Ammon's horn (tissue), 1 donor: ENCODE results near the gene PID1.

Experiments used
- DNase-seq: peaks from one replicate; pipeline ENCODE4 v3.0.0-alpha.2; 2016; ENCODE audit warnings: low spot score

PID1 gene

DNA sequence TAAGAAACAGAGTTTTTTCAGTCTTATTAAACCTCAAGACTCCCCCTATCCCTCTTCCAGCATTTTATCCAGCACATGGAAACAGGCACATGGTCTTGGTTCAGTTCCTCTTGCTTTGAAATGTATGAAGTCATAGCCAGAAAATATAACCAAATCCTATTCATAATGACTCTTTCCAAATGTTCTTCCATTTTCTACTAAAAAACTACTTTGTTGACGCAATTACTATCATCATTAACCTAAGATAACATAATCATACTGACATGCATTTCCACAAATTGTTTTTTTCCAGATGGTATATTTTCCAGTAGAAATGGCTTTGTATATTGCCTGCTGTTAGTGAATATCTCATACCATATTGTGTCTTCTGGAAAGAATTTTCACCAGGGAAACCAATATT is 261.3 kb downstream of the PID1 start:
- DNase-seq: no peak

DNA sequence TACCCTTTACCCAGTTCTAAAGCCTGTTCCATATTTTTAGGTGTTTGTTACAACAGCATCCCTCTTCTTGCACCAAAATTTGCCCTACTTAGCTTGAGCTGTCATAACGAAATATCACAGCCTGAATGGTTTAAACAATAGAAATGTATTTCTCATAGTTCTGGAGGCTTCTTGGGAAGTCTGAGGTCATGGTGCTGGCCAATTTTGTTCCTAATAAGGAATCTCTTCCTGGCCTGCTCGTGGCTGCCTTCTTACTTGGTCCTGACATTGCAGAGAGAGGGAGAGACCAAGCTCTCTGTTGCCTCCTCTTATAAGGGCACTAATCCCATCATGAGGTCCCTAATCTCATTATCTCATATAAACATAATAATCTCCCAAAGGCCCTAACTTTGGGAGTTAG is 267.8 kb downstream of the PID1 start:
- DNase-seq: no peak

DNA sequence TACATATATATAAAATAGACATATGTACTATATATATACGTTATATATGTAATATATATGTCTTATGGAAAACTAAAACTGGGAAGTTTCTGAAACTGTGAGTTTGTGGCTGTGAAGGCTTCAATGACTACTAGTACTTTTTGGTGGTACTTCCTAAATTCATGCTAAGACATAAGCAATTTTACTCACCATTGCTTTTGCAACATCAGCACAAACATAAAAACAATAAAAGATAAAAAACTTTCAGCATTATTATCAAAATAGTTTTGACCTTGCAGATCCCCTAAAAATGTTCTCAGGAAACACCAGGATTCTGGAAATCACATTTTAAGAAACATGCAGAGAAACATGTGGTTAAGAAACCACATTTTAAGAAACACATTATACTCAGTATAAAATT is 269.9 kb downstream of the PID1 start:
- no peak for DNase-seq

DNA sequence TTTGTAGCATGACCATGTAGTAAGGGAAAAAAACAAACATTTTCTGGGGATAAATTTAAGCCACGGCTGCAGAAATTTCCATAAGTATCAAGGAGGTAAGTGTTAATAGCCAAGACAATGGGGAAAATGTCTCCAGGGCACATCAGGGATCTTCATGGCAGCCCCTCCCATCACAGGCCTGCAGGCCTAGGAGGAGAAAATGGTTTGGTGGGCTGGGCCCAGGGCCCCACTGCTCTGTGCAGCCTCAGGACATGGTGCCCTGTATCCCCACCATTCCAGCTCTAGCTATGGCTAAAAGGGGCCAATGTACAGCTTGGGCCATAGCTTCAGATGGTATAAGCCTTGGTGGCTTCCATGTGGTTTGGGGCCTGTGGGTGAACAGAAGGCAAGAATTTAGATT is 271.8 kb downstream of the PID1 start:
- no peak for DNase-seq

DNA sequence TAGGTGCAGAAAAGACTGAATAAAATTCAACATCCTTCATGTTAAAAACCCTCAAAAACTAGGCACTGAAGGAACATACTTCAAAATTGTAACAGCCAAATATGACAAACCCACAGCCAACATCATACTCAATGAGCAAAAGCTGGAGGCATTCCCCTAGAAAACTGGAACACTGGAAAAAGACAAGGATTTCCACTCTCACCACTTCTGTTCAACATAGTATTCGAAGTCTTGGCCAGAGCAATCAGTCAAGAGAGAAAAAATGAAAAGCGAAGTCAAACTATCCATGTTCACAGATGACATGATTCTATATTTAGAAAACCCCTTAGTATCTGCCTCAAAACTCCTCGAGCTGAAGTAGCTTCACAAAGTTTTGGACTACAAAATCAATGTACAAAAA is 282.3 kb downstream of the PID1 start:
- no peak for DNase-seq

DNA sequence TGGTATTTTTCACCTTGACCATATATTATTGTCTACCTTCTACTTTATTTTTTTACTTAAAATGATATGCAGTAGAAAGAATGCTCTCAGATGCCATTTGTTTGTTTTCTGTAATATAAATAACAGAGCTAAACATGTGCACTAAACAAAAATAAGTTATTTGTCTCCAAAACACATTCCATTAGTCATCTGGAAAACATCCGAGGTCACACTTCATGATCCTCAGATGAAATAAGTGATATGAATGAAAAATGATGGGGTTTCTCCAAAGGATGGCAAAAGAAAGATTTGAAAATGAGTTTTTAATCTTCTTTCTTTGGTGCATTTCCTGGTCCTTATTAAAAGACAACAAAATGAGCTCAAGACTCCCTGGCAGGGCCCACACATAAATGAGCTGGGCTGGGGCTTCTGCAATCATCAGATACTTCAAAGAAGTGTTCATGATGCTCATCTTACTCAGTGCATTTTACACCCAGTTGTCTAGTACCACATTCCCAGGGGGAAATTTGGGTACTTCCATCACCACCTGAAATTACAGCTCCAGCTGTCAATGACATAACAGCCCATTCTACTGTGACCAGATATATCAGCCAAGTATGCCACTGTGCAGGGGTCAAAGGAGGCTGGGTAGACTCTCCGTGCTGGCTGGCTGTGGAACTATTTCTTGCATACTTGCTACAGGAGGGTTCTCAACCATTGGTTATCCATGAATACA is 283.5 kb downstream of the PID1 start:
- DNase-seq: no peak

DNA sequence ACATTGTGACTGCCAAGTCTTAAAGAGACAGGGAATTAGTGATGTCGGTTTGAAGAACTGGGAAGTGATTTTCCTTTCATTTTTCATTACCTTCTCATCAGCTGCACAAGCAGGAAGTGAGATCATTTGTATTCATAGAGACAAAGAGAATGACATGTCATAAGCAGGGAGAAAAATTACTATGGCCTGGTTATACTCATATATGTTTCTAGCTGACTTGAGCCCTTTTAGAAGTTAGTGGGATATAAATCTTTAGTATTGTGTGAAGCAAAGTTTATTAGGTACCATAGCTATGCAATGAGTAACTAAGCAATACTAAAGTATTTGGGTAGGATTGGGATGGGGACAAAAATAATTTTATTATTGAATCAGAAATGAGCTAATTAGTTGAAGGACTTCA is 284.1 kb downstream of the PID1 start:
- no peak for DNase-seq

DNA sequence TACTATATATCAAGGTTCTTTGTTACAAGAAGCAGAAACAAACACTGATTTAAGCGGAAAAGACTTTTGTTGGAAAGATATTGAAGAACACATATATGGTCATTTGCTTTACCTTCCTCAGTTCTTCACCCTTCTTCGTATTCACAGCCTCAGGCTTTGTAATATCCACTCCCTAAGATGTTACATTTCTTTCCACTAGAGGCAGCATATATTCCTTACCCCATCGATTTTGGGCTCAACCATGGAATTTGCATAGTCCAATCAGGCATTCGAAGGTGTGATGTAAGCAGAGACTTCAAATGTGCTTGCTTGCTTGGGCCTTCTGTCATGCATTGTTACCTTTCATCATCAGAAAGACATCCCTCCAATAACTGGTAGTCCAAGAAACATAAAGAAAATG is 287.4 kb downstream of the PID1 start:
- no peak for DNase-seq

DNA sequence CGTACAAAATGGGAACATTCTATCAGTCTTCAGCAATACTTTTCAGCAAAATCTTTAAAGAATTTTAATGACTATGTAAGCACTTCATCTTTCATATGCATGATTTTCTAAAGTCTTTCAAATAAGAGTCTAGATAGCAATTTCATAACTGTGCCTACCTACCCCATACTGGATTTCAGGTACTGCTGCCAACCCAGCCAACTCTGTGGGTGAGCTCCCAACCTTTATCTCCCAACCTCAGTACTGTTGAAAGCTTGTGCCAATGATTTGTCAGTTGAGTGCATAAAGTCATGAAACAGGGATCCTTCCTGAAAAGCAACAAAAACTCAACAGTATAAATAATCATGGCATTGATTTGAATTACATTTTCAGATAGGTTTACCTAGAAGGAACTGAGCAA is 296.9 kb downstream of the PID1 start:
- DNase-seq: no peak
